ENCODE results near the gene GRM5.
"Not testable (repeated sequence)": the region's sequence is repeated elsewhere in the genome, so short reads cannot be mapped to it uniquely, and the experiment has no call there.

The GRM5 gene

GRCh38 chr11:88950975-88951374 is 114.8 kb downstream of the GRM5 start:
- POLR2A ChIA-PET: no interaction called here
- CTCF ChIA-PET: no interaction called here
- DNase-seq (ENCODE audit: extremely low spot score): no peak

GRCh38 chr11:88948908-88949307 is 116.9 kb downstream of the GRM5 start:
- POLR2A ChIA-PET; CTCF ChIA-PET; DNase-seq (ENCODE audit: extremely low spot score): not testable (repeated sequence)

More at GRCh38 chr11:88950975-88951374, 114.8 kb downstream of the GRM5 start:
- TF ChIP-seq CTCF (IDR thresholded peaks at IDR 0.05; ENCODE audit: control extremely low read depth, extremely low read depth, low read depth, missing control alignments): no peak

- CTCF ChIA-PET; DNase-seq (ENCODE audit: extremely low spot score); POLR2A ChIA-PET: not testable (repeated sequence)
Measured at GRCh38 chr11:88947843-88948572, 117.8 kb downstream of the GRM5 start.

GRCh38 chr11:88929665-88930064 is 136.1 kb downstream of the GRM5 start:
- DNase-seq (ENCODE audit: extremely low spot score); CTCF ChIA-PET; POLR2A ChIA-PET: not testable (repeated sequence)

GRCh38 chr11:88917065-88917464 is 148.7 kb downstream of the GRM5 start:
- CTCF ChIA-PET; POLR2A ChIA-PET; DNase-seq (ENCODE audit: extremely low spot score): not testable (repeated sequence)

- no peak for TF ChIP-seq CTCF (IDR thresholded peaks at IDR 0.05; ENCODE audit: control extremely low read depth, extremely low read depth, low read depth, missing control alignments)
- POLR2A ChIA-PET: no interaction called here
- CTCF ChIA-PET: no interaction called here
- no peak for DNase-seq (ENCODE audit: extremely low spot score)
Measured at GRCh38 chr11:88909500-88909899, 156.3 kb downstream of the GRM5 start.

GRCh38 chr11:88901436-88901835 is 164.3 kb downstream of the GRM5 start:
- POLR2A ChIA-PET; CTCF ChIA-PET; DNase-seq (ENCODE audit: extremely low spot score): not testable (repeated sequence)

- POLR2A ChIA-PET; DNase-seq (ENCODE audit: extremely low spot score); CTCF ChIA-PET: not testable (repeated sequence)
Measured at GRCh38 chr11:88888855-88889254, 176.9 kb downstream of the GRM5 start.

GRCh38 chr11:88886796-88887195 is 179.0 kb downstream of the GRM5 start:
- ChIA-PET CTCF (interaction anchor here (1.2 to 1.5 kb wide), 5 partner anchors 28 to 871 kb away, joined by 3 to 4 read pairs (median 3); no protein-coding TSS in a partner anchor), POLR2A (no interaction called here)
- TF ChIP-seq CTCF (IDR thresholded peaks at IDR 0.05; ENCODE audit: control extremely low read depth, extremely low read depth, low read depth, missing control alignments): peak; percentile 40
- DNase-seq (ENCODE audit: extremely low spot score): peak; percentile 6

GRCh38 chr11:88882800-88883199 is 183.0 kb downstream of the GRM5 start:
- CTCF ChIA-PET; DNase-seq (ENCODE audit: extremely low spot score); POLR2A ChIA-PET: not testable (repeated sequence)

GRCh38 chr11:88861618-88862017 is 204.2 kb downstream of the GRM5 start:
- no peak for TF ChIP-seq CTCF (IDR thresholded peaks at IDR 0.05; ENCODE audit: control extremely low read depth, extremely low read depth, low read depth, missing control alignments)
- no peak for DNase-seq (ENCODE audit: extremely low spot score)
- CTCF ChIA-PET: no interaction called here
- POLR2A ChIA-PET: no interaction called here

GRCh38 chr11:88860431-88860830 is 205.4 kb downstream of the GRM5 start:
- POLR2A ChIA-PET; DNase-seq (ENCODE audit: extremely low spot score): not testable (repeated sequence)
- CTCF ChIA-PET: interaction anchor here (1.2 kb wide), 1 partner anchor 11 kb away, joined by 3 read pairs; no protein-coding TSS in a partner anchor

- DNase-seq (ENCODE audit: extremely low spot score); CTCF ChIA-PET; POLR2A ChIA-PET: not testable (repeated sequence)
Measured at GRCh38 chr11:88853963-88854362, 211.8 kb downstream of the GRM5 start.

- DNase-seq (ENCODE audit: extremely low spot score); CTCF ChIA-PET; POLR2A ChIA-PET: not testable (repeated sequence)
Measured at GRCh38 chr11:88851547-88851946, 214.2 kb downstream of the GRM5 start.

Data from GM10248 (cell line).